Stimulated activated CD8-positive, alpha-beta memory T cell treated with anti-CD3 and anti-CD28 coated beads, Interleukin-7, amount 100 ng/mL, for 4 hours (primary cell): ENCODE measurements around the gene UMODL1.

Experiments used
- DNase-seq, 2 donors: peaks; one replicate each; pipeline ENCODE4 v3.0.0-alpha.2; 2020; ENCODE audit warnings: low read depth in 2 of 2

The UMODL1 gene

DNA sequence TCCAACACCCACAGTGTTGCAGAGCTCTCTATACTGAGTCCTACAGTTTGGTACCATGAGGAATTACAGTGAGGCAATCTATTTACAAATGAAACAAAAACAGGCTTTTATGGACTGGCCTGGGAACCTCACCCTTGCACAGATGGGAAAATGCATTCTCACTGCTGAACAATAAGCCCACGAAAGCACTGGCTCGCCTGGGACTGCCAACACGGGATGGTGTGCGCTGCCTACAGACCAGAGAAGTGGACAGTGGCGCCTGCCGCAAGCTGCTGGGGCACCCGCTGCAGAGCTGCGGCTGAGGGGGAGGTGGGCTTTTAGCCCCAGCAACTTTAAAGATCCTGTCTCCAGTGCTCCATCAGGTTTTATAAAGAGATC lies 119.4 kb downstream of the UMODL1 start:
- DNase-seq, result no peak

DNA sequence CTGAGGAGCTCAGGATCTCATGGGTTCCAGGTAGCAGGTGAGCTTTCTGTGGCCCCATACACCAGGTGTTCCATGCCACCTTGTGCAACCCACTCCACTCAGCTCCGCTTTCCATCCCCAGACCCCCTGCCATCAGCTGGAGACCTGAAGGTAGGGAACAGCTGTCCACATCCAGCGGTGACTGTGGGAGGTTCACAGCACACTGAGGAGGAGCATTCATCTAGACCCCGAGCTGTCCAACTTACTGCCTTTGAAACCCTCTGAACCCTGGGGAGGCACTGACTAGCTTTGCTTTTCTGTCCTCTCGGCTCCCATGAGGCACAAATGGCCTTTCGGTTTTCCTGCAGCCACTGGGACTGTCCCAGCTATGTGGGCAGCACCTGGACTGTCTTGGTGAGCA lies 119.9 kb downstream of the UMODL1 start:
- DNase-seq, result no peak

DNA sequence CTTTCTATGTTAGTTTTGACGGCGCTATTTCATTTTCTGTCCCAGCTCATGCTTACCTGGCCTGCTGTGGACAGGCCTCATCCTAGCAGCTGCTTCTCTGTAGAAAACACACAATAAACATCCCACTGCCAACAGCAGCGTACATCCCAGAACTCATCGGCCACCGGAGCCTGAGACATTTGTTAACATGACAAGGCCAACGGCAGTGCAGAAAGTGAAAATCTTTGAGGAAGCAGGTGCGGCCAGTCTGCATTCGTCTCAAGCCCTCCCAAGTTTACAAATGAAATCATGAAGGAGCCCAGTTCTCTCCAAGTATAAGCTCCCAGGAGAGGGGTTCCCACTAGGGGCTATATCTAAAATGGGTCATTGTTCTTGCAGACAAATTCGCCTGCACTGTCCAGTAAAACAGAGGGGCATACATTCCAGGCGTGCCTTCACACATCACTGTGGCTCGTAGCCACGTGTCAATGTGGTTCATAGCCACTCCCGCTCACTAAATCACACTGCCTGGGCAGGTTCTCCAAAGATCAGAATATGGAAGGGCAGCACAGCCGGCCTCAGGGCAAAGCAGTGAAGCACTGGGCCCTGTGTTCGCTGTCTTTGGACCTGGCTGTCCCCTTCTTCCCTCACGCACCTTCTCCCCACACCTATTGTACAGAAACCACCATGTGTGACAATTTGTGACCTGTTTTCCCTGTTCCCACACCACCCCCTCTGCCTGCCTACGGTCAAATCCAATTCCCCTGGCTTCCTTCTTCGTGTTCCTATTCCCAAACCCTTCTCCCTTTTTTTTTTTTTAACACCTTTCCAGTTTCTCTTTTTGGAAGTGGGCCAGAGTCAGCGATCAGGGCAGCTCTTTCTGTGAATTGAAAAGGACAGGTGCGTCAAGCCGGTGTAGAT lies 120.8 kb downstream of the UMODL1 start:
- DNase-seq, result no peak
